ENCODE measurements around the gene VCAM1.

- no peak for TF ChIP-seq EZH2 (IDR thresholded peaks at IDR 0.05)
- no peak for TF ChIP-seq POLR2AphosphoS5 (IDR thresholded peaks at IDR 0.05; ENCODE audit: borderline replicate concordance, low read depth, low read length)
- TF ChIP-seq FOXP2 (optimal IDR thresholded peaks at IDR 0.05; ENCODE audit: control extremely low read depth, extremely low read length, insufficient read depth), result no peak
Measured at GRCh38 chr1:100713626-100714025, 5.9 kb upstream of the VCAM1 start.
